Stimulated activated CD4-positive, alpha-beta T cell treated with anti-CD3 and anti-CD28 coated beads, Interleukin-1b, Interleukin-23, amount 100 ng/mL, for 48 hours (primary cell): ENCODE results near the gene SAMSN1.
A peak's percentile ranks its signal among the peaks of the same experiment; 100 is the strongest.

Experiments
- DNase-seq: peaks from one replicate; pipeline ENCODE4 v3.0.0-alpha.2; 2020

The SAMSN1 gene

GRCh38 chr21:14483296-14483695 is 62.8 kb downstream of the SAMSN1 start:
- no peak for DNase-seq

GRCh38 chr21:14482165-14482564 is 64.0 kb downstream of the SAMSN1 start:
- no peak for DNase-seq

- no peak for DNase-seq
Measured at GRCh38 chr21:14480411-14481031, 65.6 kb downstream of the SAMSN1 start.

GRCh38 chr21:14479241-14479786 is 66.8 kb downstream of the SAMSN1 start:
- DNase-seq = no peak

GRCh38 chr21:14477841-14478240 is 68.3 kb downstream of the SAMSN1 start:
- DNase-seq = no peak

- no peak for DNase-seq
Measured at GRCh38 chr21:14477133-14477532, 69.0 kb downstream of the SAMSN1 start.

GRCh38 chr21:14474995-14475394 is 71.1 kb downstream of the SAMSN1 start:
- DNase-seq = no peak

GRCh38 chr21:14469641-14470040 is 76.5 kb downstream of the SAMSN1 start:
- DNase-seq = no peak

GRCh38 chr21:14466715-14467114 is 79.4 kb downstream of the SAMSN1 start:
- no peak for DNase-seq

DNA sequence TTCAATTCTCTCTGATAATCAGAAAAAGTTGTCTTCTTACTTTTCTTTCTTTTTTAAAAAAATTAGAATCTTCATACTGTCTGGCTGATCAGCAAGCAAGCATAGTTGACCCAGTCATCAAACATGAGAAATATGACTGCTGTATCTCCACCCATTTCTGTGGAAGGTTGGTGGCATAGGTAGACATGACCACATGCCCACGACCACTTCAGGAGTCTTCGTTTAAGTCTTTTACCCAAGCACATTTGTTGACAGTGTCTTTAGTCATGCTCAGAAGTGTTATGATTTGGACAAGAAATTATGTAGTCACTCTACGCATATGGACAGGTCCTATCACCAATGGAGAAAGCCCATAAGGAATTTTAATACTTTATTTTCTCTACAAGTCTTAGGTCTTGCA is 88.4 kb downstream of the SAMSN1 start:
- no peak for DNase-seq

GRCh38 chr21:14456911-14457310 is 89.2 kb downstream of the SAMSN1 start:
- DNase-seq = no peak

DNA sequence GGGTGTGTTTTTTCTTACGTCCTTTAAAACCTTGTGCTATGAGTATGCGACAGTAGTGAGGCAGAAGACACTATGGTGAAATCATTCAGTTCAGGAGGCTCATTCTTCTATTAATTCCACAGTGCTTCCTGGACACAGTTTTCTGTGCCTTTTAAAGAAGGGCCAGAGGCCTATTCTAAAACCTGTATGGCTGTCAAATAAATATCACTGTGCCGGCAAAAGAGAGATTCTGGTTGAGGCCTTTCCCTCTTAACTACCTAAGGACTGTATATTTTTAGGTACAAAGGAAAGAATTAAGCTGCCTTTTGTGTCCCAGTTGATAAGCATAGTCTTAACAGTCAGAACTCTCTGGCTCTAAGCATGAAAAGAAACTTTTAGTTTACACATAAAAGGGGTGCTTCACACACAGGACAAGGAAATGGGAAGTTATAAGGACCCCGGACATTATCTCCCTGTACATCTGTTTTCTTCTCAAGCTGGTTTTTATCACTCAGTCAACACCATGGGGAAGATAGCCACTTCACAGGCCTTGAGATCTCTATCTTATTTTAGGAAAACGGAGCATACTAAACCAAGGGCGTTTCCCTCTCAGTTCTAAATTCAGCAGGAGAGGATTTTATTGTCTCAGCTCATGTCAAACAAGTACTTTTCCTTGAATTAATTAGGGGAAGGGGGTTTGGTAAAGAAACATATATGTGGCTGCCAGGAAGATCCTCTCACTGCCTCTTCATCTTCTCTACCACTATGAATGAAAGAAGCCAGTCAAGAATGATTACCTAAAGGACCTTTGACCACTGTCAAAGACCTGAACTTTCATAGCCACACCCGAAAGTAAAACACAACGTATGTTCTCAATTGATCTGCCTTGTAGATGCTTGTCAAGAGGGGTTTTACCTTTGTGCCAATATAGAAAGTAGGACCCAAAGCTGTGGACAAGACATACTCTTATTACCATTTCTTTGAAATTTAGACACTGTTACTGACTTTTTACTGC is 91.8 kb downstream of the SAMSN1 start:
- DNase-seq = no peak

DNA sequence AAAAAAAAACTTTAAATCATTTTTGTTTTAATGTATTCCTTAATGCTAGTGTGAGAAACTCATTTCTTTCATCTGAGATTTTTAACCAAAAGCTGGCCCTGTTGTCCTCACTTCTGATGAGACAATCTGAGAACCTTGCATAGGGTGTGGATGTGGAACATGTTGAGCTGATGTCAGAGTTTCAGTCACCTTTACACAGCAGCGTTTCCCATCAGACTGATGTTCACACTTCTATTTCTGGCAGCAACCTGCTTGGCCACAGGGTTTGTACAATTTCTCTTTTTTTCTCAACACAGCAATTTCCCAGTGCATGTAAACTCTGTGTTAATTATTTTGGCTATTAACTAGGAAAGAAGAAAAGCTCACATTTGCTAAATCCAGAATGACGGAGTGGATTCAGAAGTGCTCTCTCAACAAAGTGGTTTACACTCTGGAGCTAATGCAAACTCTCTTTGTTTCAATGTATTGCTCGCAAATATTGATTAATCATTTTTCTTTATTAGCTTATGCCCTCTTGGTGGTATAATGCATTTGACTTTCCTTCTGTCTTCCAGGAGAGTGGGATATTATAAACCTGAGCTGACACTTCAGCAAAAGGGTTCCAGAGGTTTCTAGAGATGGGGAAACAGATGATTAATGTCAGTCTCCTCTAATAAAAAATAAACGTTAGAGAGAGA is 92.6 kb downstream of the SAMSN1 start:
- peak; percentile 42 for DNase-seq

DNA sequence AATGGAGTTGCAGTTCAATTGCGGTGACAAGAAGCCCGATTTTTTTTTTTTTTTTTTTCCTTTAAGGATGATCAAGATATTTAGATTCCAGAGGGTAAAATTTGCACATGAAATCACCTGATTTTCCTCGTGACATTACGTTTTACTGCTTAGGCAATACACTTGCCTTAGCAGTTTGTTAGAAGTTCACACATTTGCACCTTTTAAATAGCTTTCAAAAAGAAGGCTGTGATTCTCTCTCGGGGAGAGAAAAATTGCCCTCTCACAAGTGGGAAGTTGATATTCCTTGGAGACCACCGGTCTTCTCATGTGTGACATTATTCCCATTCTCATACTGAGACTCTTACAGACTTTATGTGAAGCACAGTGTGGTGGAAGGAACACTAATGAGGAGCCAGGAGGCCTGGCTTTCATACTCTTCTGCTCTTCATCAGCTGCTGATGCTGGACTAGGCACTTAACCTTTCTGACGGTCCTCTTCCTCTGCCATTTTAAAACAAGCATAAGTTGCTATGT is 93.3 kb downstream of the SAMSN1 start:
- DNase-seq = no peak

- DNase-seq = no peak
Measured at GRCh38 chr21:14452031-14452726, 93.9 kb downstream of the SAMSN1 start.

DNA sequence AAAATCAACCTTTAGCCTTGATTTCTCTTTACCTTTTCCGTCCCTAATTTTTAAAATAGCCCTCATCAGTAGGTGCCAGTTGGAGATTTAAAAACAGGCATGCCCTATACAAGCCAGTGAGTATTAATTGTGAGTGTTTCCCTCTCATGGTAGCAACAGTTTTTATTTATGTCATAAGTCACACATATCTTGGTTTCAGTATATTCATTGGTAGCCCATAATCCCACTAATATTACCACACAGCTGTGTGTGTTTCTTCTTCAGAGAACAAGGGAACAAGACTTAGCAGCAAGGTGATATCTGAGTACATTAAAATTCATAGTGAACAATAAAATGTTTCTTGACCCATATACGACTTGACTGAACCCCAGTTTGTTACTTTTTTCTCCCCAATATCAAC is 94.6 kb downstream of the SAMSN1 start:
- DNase-seq = no peak

DNA sequence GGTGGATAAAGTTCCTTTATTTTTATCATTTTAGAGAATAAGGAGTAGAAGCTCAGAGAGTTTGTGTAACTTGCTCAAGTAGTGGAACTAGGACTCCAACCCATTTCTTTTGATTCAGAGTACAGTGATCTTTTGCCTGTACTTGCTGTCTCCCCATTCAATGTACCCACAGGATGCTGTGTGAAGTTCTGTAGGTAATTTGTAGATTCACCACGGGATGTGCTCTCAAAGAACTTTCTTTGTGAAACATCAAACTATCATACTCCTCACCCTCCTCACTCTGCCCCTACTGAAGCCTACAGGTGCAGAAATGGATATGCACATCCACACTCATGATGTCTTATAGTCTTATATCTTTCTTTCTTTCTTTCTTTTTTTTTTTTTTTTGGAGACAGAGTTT is 97.3 kb downstream of the SAMSN1 start:
- no peak for DNase-seq

DNA sequence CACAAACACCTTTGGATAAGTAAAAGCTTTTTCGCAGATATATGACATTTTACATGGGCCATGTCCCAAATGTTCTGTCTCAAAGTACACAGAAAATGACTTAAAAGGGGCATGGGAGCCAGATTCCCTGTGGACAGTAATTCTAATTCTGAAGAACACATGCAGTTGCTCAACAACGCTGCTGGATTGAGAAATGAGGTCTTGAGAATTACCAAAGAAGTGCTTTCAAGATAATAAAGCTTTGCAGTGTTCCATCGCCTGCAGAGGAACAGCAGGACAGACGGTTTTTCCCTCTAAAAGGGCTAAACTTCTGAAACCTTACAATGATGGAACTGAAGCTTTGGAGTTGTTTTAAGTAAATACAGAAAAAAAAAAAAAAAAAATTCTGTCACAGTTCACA is 107.9 kb downstream of the SAMSN1 start:
- no peak for DNase-seq

GRCh38 chr21:14435423-14435822 is 110.7 kb downstream of the SAMSN1 start:
- no peak for DNase-seq
